Muscle layer of colon (tissue), 2 donors: ENCODE measurements around the gene SDF4.
"Not testable (repeated sequence)": the region's sequence is repeated elsewhere in the genome, so short reads cannot be mapped to it uniquely, and the experiment has no call there.

Experiments used
- H3K27ac ChIP-seq: one replicate; pipeline ENCODE4 v1.7.0; 2013; ENCODE audit warnings: low read depth, mild to moderate bottlenecking, low read length, moderate library complexity
- H3K27me3 ChIP-seq, 2 donors: one replicate each; pipeline ENCODE4 v1.7.0; 2013; ENCODE audit warnings: low read length in 2 of 2, mild to moderate bottlenecking in 2 of 2; ENCODE audit not compliant: insufficient read depth in 2 of 2, control insufficient read depth in 1 of 2
- H3K36me3 ChIP-seq: one replicate; pipeline ENCODE4 v1.7.0; 2013; ENCODE audit warnings: mild to moderate bottlenecking, low read length; ENCODE audit not compliant: insufficient read depth
- H3K4me1 ChIP-seq: one replicate; pipeline ENCODE4 v1.7.0; 2013; ENCODE audit warnings: mild to moderate bottlenecking, low read length; ENCODE audit not compliant: insufficient read depth
- H3K4me3 ChIP-seq, 2 donors: one replicate each; pipeline ENCODE4 v1.7.0; 2013; ENCODE audit warnings: low read length in 2 of 2, low read depth in 1 of 2, mild to moderate bottlenecking in 1 of 2, moderate library complexity in 1 of 2
- H3K9ac ChIP-seq: one replicate; pipeline ENCODE4 v1.7.0; 2013; ENCODE audit warnings: low read length
- H3K9me3 ChIP-seq: one replicate; pipeline ENCODE4 v1.7.0; 2013; ENCODE audit warnings: mild to moderate bottlenecking, low read length
- donor health status: abdominal sarcoma.
- donor health status: Adenocarcinoma of cecum.

SDF4 gene

DNA sequence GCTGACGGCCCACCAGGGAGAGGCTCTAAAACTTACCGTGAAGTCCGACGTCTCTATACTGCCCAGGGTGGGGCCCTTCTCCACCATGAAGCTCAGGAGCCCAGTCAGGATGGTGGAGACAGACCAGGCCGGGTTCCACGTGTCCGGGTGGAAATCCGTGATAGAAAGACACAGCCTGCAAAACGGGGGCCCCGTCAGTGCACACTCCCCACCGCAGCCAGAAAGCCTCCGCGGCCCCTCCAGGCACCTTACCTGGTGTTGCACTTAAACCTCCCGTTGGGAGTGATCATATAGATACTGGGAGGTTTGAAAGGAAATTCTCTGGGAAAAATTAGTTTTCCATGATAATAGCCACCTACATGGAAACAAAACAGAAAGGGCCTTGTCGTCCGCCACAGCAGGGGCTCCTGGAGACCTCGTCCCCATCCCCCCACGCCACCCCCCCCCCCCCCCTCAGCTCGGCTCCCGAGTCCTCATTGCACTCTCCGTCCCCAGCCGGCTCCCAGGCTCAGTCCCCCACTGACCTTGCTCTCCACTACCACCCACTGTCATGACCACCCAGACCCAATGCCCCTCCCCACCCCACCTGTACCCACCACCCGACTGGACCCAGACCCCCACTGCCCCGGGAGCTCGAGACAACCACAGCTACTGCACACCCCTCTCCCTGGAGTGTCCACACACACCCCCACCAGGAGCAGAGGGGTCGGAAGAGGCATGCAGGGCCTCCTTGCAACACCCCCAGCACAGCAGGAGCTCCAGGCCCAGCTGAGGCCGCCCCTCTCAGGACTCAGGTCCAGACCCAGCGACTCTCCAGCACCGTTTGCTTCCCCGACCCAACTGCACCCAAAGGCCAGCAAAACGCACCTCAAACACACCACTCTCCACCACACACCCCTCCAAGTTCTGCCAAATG is 25.4 kb upstream of the SDF4 start:
- no peaks in the 10 kb centered on the region for H3K9me3 ChIP-seq

GRCh38 chr1:1255611-1256010 is 23.8 kb upstream of the SDF4 start:
- no peaks in the 10 kb centered on the region for H3K27me3 ChIP-seq
- H3K27ac ChIP-seq: no peak overlapping the region
- H3K4me3 ChIP-seq: no peak overlapping the region
- peaks cover 33% of the 10 kb centered on the region for H3K36me3 ChIP-seq
- H3K9ac ChIP-seq: no peak overlapping the region
- no peaks in the 10 kb centered on the region for H3K9me3 ChIP-seq
- H3K4me1 ChIP-seq: no peaks in the 10 kb centered on the region

More for the DNA sequence above, 25.4 kb upstream of the SDF4 start:
- no peaks in the 10 kb centered on the region for H3K4me1 ChIP-seq
- H3K27me3 ChIP-seq: no peaks in the 10 kb centered on the region
- no peak overlapping the region for H3K4me3 ChIP-seq
- no peak overlapping the region for H3K9ac ChIP-seq
- H3K27ac ChIP-seq: no peak overlapping the region
- H3K36me3 ChIP-seq: peaks cover 46% of the 10 kb centered on the region

- Histone ChIP-seq H3K36me3 (peaks cover 28% of the 10 kb centered on the region), H3K9ac (no peak overlapping the region), H3K27me3 (no peaks in the 10 kb centered on the region), H3K9me3 (no peaks in the 10 kb centered on the region), H3K4me1 (no peaks in the 10 kb centered on the region), H3K27ac (no peak overlapping the region), H3K4me3 (no peak overlapping the region)
These were observed 23.3 kb upstream of the SDF4 start for GRCh38 chr1:1255078-1255477.

DNA sequence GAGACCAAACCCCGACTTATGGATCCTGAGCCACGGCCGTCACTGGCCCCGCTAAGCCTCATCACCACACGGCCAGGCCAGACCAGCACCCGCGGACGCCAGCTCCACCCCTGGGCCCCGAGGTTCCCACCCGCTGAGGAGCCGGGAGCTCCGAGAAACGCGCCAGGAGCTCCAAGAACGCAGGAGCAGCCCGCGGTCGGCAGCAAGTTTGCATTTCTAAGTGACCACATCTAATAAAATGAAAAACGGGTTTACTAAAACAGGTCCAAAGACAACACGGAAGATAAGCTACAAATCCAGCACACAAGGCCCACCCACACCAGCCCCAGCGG is 22.8 kb upstream of the SDF4 start:
- Histone ChIP-seq H3K9ac (no peak overlapping the region), H3K9me3 (no peaks in the 10 kb centered on the region), H3K27me3 (no peaks in the 10 kb centered on the region), H3K27ac (no peak overlapping the region), H3K4me1 (no peaks in the 10 kb centered on the region), H3K36me3 (peaks cover 24% of the 10 kb centered on the region), H3K4me3 (no peak overlapping the region)

DNA sequence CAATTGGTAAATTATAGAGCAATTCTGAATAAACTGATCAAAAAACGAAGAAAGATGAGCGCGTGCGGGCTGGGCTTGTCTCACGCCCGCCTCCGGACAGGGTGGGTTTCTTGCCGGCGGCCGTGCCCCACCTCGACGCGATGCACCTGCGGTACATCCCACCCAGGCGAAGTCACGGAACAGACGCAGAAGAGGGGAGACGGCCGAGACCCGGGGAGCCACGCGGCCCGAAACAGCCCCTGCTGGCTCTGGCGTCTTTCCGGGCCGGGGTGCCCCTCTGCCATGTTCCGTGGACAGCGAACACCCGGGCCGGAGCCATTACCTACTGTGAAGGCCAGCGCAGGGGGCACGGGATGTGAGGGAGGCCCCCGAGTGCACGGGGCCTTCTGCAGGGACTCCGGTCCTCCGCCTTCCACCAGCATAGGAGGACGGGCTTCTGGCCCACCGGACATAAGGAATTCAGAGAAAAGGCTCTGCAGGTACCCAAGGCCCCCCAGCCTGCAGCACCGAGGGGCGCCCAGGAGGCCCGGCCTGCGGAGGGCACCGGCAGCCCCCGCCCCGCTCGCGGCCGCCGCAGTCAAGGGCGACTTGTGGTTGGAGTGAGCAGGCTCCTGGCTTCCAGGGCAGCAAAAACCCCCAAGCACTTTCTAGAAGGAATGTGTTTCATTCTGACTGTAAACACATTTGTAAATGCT is 22.3 kb upstream of the SDF4 start:
- Histone ChIP-seq H3K9me3 (no peaks in the 10 kb centered on the region), H3K4me3 (no peak overlapping the region), H3K4me1 (no peaks in the 10 kb centered on the region), H3K27me3 (no peaks in the 10 kb centered on the region), H3K9ac (no peak overlapping the region), H3K27ac (no peak overlapping the region), H3K36me3 (peaks cover 22% of the 10 kb centered on the region)

DNA sequence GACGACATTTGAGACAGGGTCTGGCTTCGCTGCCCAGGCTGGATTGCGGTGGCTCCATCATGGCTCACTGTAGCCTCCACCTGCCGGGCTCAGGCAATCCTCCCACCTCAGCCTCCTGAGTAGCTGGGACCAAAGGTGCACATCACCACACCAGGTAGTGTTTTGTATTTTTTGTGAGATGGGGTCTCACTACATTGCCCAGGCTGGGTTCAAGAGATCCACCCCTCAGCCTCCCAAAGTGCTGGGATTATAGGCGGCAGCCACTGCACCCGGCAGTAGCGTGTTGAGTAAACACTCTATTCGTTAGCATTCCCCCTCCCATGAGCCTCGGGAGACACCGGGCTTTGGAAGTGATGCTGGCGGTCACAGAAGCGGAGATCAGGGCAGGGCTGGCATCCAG is 21.5 kb upstream of the SDF4 start:
- Histone ChIP-seq H3K36me3 (peaks cover 17% of the 10 kb centered on the region), H3K4me1 (no peaks in the 10 kb centered on the region), H3K9ac (no peak overlapping the region), H3K27me3 (no peaks in the 10 kb centered on the region), H3K4me3 (no peak overlapping the region), H3K27ac (no peak overlapping the region), H3K9me3 (no peaks in the 10 kb centered on the region)

- peaks cover 0 to 19% of the 10 kb centered on the region in 2 donors for H3K27me3 ChIP-seq
- no peak overlapping the region for H3K4me3 ChIP-seq
- H3K9ac ChIP-seq: no peak overlapping the region
- no peak overlapping the region for H3K27ac ChIP-seq
- H3K36me3 ChIP-seq: peaks cover 12% of the 10 kb centered on the region
- no peaks in the 10 kb centered on the region for H3K9me3 ChIP-seq
- no peaks in the 10 kb centered on the region for H3K4me1 ChIP-seq
These were observed 19.0 kb upstream of the SDF4 start for GRCh38 chr1:1250786-1251284.

DNA sequence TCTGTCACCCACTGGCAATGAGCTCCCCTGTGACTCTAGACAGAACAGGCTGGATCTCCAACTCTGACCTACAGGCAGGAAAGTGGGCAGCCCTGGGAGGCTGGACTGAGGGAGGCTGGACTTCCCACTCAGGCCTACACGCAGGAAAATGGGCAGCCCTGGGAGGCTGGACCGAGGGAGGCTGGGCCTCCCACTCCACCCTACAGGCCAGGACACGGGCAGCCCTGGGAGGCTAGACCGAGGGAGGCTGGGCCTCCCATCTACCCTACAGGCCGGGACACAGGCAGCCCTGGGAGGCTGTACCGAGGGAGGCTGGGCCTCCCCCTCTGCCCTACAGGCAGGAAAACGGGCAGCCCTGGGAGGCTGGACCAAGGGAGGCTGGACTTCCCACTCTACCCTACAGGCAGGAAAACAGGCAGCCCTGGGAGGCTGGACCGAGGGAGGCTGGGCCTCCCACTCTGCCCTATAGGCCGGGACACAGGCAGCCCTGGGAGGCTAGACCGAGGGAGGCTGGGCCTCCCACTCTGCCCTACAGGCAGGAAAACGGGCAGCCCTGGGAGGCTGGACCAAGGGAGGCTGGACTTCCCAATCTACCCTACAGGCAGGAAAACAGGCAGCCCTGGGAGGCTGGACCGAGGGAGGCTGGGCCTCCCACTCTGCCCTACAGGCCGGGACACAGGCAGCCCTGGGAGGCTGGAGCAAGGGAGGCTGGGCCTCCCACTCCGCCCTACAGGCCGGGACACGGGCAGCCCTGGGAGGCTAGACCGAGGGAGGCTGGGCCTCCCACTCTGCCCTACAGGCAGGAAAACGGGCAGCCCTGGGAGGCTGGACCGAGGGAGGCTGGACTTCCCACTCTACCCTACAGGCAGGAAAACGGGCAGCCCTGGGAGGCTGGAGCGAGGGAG is 16.5 kb upstream of the SDF4 start:
- peaks cover 0 to 31% of the 10 kb centered on the region in 2 donors for H3K27me3 ChIP-seq
- not testable (repeated sequence) for H3K4me3 ChIP-seq, H3K4me1 ChIP-seq, H3K9me3 ChIP-seq, H3K27ac ChIP-seq, H3K36me3 ChIP-seq, H3K9ac ChIP-seq

- H3K4me1 ChIP-seq: no peaks in the 10 kb centered on the region
- H3K27ac ChIP-seq: no peak overlapping the region
- no peaks in the 10 kb centered on the region for H3K36me3 ChIP-seq
- H3K9ac ChIP-seq: no peak overlapping the region
- peaks cover 0 to 31% of the 10 kb centered on the region in 2 donors for H3K27me3 ChIP-seq
- no peak overlapping the region for H3K4me3 ChIP-seq
- H3K9me3 ChIP-seq: no peaks in the 10 kb centered on the region
These were observed 15.6 kb upstream of the SDF4 start for GRCh38 chr1:1247341-1247913.

DNA sequence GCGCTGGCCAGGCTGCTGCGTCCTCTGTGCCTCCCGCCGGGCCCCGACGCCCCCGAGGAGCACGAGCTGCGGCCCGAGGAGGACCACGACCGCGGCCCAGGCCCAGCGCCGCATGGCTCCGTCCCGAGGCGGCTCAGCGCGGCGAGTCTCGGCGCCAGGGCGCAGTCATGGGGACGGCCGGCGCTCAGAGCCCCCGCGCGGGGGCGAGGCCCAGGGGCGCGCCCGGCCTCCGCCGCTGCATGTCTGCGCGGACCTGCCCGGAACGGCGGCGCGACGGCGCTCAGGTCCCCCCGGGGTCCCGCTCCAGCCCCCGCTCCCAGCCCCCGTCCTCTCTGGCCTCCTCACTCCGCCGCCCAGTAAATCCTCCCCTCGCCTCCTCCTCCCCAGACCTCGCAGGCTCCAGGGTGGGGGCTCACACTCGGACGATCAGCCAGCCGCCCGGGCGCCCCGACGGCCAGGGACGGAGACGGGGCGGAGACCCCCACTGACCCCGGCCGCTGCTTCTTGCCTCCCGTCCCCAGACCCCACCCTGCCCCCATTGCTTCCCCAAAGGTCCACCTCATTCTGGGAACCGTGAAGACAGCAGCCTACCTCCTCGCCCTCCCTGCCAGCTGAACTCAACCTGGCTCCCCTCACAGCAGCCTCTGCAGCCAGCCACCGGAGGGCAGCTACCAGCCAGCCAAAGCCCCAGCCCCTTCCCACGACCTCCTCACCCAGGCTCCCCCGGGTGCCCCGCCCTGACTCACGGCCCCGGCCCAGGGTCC is 15.0 kb upstream of the SDF4 start, which contains the start of gene C1QTNF12:
Gene C1QTNF12, minus strand, starts transcription at position 146 of the 764 bp plus-strand sequence. Its CDS starts 32 bp downstream, at position 114.
- no peak within 1 kb of the TSS for H3K9ac ChIP-seq
- H3K36me3 ChIP-seq: no peaks in the 10 kb centered on the region
- no peaks in the 10 kb centered on the region for H3K4me1 ChIP-seq
- no peak within 1 kb of the TSS for H3K4me3 ChIP-seq
- H3K9me3 ChIP-seq: no peaks in the 10 kb centered on the region
- H3K27me3 ChIP-seq: peaks cover 0 to 31% of the 10 kb centered on the region in 2 donors
- H3K27ac ChIP-seq: no peak within 1 kb of the TSS
